NCI-H526 (cell line): ENCODE data around the gene TMEM184C.

Source experiments
- DNase-seq, 2 experiments: peaks; one replicate each; lab custom pipeline; 2025; lab: John Stamatoyannopoulos, UW

Gene TMEM184C

GRCh38 chr4:147599769-147600168 lies 17.4 kb upstream of the TMEM184C start:
- DNase-seq: no peak

- no peak for DNase-seq
Observed at GRCh38 chr4:147605499-147605898, 11.7 kb upstream of the TMEM184C start.

- DNase-seq: no peak
Observed at GRCh38 chr4:147607471-147607870, 9.7 kb upstream of the TMEM184C start.

GRCh38 chr4:147610686-147611085 lies 6.5 kb upstream of the TMEM184C start:
- DNase-seq: no peak

- DNase-seq: no peak
Observed at GRCh38 chr4:147616849-147617172, 386 bp upstream of the TMEM184C start.

GRCh38 chr4:147617841-147618691 lies 869 bp downstream of the TMEM184C start:
- no peak for DNase-seq

GRCh38 chr4:147620315-147620714 lies 3.1 kb downstream of the TMEM184C start:
- DNase-seq: no peak

GRCh38 chr4:147625733-147626132 lies 8.5 kb downstream of the TMEM184C start:
- DNase-seq: no peak

- DNase-seq: no peak
Observed at GRCh38 chr4:147626903-147627302, 9.7 kb downstream of the TMEM184C start.

- no peak for DNase-seq
Observed at GRCh38 chr4:147628415-147628814, 11.2 kb downstream of the TMEM184C start.

- no peak for DNase-seq
Observed at GRCh38 chr4:147629783-147630730, 12.9 kb downstream of the TMEM184C start.

- no peak for DNase-seq
Observed at GRCh38 chr4:147633113-147633512, 15.9 kb downstream of the TMEM184C start.

- DNase-seq: no peak
Observed at GRCh38 chr4:147633643-147634042, 16.4 kb downstream of the TMEM184C start.

- no peak for DNase-seq
Observed at GRCh38 chr4:147635348-147635747, 18.2 kb downstream of the TMEM184C start.

- DNase-seq: no peak
Observed at GRCh38 chr4:147638365-147638764, 21.2 kb downstream of the TMEM184C start.

GRCh38 chr4:147638942-147639341 lies 21.7 kb downstream of the TMEM184C start:
- no peak for DNase-seq

GRCh38 chr4:147639388-147639787 lies 22.2 kb downstream of the TMEM184C start:
- DNase-seq: no peak

GRCh38 chr4:147640331-147640730 lies 23.1 kb downstream of the TMEM184C start:
- DNase-seq: no peak

GRCh38 chr4:147643616-147644015 lies 26.4 kb downstream of the TMEM184C start:
- DNase-seq: no peak

- DNase-seq: no peak
Observed at GRCh38 chr4:147644471-147644870, 27.3 kb downstream of the TMEM184C start.

- no peak for DNase-seq
Observed at GRCh38 chr4:147645099-147645498, 27.9 kb downstream of the TMEM184C start.

- DNase-seq: no peak
Observed at GRCh38 chr4:147648656-147649055, 31.5 kb downstream of the TMEM184C start.

- DNase-seq: no peak
Observed at GRCh38 chr4:147651563-147651962, 34.4 kb downstream of the TMEM184C start.
